GM21737 (cell line): Measurements from ENCODE around the gene DLL1.

Experiments
- ATAC-seq: cut with Tn5 transposase; IDR thresholded peaks from one replicate; pipeline ENCODE4 v1.9.1; 2021; ENCODE audit warnings: mild to moderate bottlenecking, moderate library complexity; ENCODE audit not compliant: unreplicated experiment

The DLL1 gene

DNA sequence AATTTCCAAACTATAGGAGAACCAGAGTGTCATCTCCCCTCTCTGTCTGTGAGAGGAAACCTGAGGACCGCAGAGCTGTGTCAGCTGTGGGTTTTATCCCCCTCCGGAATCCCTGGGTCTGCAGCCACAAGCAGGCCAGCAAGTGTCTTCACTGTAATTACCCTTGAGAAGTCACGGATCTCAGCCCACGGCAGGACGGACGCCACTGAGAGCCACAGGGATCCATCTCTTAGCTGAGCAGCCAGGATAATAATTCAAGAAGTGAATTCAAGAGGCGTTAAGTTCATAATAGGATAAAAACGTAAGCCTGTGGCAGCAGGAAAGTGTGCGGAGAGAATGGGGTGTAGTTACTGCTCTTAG, 37.0 kb downstream of the DLL1 start:
- ATAC-seq: no peak

GRCh38 chr6:170253226-170253909, 37.5 kb downstream of the DLL1 start:
- ATAC-seq: no peak

GRCh38 chr6:170251776-170252571, 38.9 kb downstream of the DLL1 start:
- no peak for ATAC-seq

DNA sequence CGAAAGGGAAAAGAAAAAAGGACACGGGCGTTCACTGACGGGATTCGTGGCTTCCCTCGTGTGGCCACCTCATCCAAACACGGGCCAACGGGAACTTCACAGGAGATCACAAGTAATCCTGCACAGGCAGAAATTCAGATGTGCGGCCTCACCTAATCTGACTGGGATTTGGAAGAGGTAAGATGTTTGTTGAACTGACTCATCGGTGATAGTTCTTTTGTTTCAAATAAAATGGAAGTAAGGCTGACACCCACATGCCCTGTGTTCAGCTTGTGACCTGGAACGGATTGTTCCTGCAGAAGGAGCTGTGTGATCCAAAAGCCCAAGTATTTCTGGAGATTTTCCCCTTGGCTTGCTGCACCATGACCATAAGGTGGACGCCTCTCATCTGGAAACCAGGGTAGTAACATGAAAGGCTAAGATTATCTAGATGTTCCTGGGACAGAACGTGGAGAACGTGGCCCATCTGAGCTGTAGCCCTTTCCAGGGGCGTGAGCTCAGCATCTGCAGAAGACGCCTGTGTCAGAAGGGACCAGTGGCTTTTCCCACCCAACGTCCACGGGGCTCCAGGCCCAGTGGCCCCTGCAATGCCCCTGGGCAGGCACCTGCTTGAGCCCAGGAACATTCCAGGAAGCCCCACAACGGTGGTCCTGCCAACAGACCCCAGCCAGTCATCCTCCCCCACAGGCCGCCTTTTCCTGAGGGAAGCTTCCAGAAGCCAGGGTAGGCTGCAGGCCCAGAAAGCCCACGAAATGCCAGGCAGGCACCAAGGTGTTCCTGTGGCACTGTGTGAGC, 39.7 kb downstream of the DLL1 start:
- ATAC-seq: no peak

DNA sequence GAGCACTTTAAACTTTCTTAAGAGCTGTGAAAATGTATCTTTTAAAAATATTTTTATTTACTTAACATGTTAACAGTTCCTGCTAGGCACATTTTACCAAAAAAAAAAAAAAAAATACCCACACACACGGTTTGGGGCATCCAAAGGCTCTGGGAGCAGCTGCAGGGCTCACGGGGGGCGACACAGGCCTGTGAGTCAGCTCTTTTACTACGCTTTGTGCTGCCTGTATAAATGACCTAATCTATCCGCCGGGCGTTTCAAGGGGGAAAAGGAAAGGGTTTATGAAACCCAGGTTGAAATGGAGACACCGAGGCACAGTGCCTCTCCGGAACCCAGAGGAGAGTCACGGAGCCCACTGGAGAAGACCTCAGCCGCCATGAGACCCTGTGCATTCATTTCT, 40.4 kb downstream of the DLL1 start:
- ATAC-seq: no peak

- ATAC-seq: no peak
Observed at GRCh38 chr6:170249817-170250216, 41.1 kb downstream of the DLL1 start.

DNA sequence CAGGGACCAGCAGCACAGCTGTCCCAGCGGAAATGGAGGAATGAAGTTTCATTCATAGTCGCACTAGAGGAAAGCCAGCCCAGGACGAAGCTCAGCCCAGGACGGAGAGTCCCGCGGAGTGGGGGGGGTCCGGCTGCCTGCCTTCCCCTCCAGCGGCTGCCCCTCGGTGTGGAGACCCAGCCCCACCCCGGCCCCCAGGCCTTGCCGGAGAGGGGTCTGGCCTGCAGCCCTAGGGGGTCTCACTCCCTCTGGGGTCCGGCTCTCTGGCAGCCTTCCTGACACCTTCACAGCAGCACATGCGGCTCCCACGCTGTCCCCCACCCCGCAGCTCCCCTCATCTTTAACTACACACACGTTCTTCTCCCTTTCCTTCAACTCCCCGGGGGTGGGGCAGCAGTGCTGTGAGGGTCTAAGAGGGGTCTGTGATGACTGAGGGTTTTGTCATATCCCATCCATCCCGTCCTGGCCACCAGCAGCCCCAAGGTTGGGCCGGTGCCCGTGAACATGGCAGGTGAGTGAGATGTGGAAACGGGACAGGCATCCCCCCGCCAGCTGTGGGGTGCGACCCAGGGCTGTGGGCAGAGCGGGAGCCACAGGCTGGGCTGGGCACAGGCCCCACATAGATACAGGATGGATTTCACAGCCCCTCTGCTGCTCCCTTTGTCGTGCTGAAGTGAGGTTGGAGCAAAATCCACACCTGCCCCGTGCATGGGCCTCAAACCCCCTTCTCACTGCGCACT, 41.8 kb downstream of the DLL1 start:
- no peak for ATAC-seq

- no peak for ATAC-seq
Observed at GRCh38 chr6:170248111-170248805, 42.6 kb downstream of the DLL1 start.

GRCh38 chr6:170247178-170247701, 43.6 kb downstream of the DLL1 start:
- no peak for ATAC-seq

GRCh38 chr6:170245475-170245992, 45.3 kb downstream of the DLL1 start:
- ATAC-seq: no peak

DNA sequence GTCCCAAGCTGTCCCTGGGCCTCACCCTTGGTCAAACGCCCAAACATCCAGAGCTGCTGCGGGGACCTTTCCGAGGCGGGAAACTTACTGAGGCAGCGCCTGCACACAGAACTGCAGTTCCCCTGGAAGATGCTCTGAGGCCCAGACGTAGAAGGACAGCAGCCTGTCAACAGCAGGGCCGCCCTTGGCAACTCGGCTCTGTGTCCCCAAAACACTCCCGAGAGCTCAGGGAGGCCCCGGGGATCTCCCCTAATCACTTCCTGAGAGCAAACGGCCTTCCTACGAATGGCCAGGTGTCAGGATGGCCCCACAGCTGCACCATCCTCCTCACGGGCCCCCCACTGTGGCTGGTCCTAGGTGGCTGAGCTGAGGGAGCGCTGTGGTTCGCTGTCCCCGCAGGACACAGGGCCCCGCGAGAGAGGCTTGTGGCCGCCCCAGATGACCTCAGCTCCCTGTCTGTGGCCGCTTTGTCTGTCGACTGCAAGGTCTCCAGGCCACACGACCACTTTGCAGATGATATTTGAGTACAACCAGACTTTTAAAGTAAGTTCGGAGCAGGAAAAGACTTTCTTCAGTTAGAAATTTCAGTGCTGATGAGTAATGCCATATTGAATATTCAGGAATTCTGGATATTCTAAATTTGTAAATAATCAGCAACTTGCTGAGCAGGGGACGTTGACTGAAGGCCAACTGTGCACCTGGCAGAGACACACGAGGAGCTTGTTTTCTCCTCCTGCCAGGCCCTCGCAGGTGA, 46.0 kb downstream of the DLL1 start:
- ATAC-seq: no peak

GRCh38 chr6:170243791-170244291, 47.0 kb downstream of the DLL1 start:
- ATAC-seq: no peak

- ATAC-seq: no peak
Observed at GRCh38 chr6:170243386-170243785, 47.5 kb downstream of the DLL1 start.

GRCh38 chr6:170238741-170239565, 51.9 kb downstream of the DLL1 start:
- no peak for ATAC-seq

DNA sequence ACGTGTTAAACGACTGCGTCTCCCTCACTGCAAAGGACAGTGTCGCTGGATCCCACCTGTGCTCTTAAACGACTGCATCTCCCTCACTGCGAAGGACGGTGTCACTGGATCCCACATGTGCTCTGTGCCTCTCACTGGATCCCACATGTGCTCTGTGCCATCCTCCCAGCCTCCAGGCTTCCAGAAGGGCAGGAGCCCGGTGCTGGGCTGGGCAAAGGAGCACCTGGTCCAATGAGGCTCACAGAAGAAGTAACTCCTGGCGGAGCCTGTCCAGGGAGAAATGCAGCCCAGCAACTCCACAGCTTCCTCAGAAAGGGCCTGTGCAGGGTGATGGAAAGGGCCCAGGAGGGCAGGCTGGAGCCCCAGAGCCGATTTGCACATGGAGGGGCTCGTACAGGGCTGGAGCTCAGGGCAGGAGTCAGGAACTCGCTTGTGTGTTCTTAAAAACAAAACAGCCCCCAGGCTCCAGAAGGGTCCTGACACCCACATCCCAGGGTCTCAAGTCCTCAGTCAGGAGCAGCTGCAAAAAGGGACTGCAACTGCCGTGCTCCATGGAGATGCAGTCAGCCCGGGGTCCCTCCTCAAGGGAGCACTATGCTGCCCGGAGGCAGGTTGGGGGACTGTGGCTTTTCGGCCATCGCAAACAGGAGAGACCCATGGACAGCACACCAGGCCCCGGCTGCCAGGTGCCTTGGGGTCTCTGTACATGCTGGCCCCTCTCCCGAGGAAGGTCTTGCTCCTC, 52.7 kb downstream of the DLL1 start:
- ATAC-seq: no peak

DNA sequence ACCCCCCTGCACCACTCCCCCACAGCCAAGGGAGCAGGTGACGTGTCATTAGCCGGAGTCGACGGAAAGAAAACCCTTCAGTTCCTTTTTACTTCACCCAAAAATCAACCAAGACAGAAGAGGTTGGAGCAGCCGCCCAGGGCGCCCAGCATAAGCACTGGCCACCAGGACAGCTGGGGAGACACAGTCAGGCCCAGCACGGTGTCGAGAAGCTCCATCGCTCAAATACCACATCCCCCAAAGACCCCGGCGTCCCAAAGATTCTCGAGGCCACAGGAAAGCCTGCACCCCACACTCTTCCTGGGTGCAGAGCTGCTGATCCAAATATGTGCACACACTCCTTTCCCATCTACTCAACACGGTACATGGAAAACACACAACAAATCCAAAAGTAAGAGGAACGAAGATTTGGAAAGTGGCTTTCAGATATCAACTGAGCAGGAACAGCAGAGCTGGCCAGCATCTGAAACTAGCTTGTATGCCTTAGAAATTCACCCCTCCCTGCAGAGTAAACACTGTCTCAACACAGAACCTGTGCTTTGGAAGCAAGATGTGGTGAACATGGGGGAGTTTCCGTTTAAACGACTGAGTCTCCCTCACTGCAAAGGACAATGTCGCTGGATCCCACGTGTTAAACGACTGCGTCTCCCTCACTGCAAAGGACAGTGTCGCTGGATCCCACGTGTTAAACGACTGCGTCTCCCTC, 54.6 kb downstream of the DLL1 start:
- ATAC-seq: no peak
